K562 (cell line): ENCODE data around the gene NEURL2. TPM values are rescaled to one million over a fixed set of nuclear protein-coding genes. Genes with fewer than 3 reads are reported as not detected.
A peak's percentile ranks its signal among the peaks of the same experiment; 100 is the strongest.

ENCODE experiments used
- ATAC-seq: fragments of 200-7000 bp; cut with Tn5 transposase; 3 replicates; pipeline ENCODE4 v1.9.1; 2020; ENCODE audit warnings: moderate library complexity
- BruUV-seq: library from RNA; stranded (reverse); fragments of 400-500 nt; replicated peaks from 2 replicates; lab custom pipeline; 2021; lab: Mats Ljungman, UMichigan
- CTCF ChIA-PET: fragments of 300-600 bp; formaldehyde crosslinking; extraction: SDS; loops from one replicate; lab custom pipeline; 2021; ENCODE audit warnings: low intra/inter-chr PET ratio; lab: Yijun Ruan, JAX
- POLR2A ChIA-PET: fragments of 300-600, 350-650 bp; sonication (Branson Sonifier 250); formaldehyde crosslinking; extraction: SDS; loops from one replicate; lab custom pipeline; 2021; ENCODE audit warnings: antibody characterized with exemption, inconsistent platforms; lab: Yijun Ruan, JAX
- DNase-seq, 4 experiments: peaks; one replicate each; pipeline versions ENCODE4 v3.0.0 to v3.0.0-alpha.2; 2011 to 2018; ENCODE audit warnings: low spot score in 3 of 4, mixed read lengths in 3 of 4; ENCODE audit errors: extremely low read depth in 1 of 4
- FAIRE-seq: peaks from 2 replicates; lab custom pipeline; 2011; peaks lifted over from hg19 to GRCh38; lab: Jason Lieb, UNC
- H2AFZ ChIP-seq: 2 replicates; pipeline ENCODE4 v1.6.0; 2011; ENCODE audit warnings: low read depth, low read length, control low read depth, inconsistent platforms
- H3K27ac ChIP-seq: fragments of 200-600 bp; 3 replicates; pipeline ENCODE4 v1.8.0; 2011; ENCODE audit warnings: low read depth, mild to moderate bottlenecking, control low read depth, inconsistent platforms, low read length, moderate library complexity, mixed read lengths; ENCODE audit errors: extremely low read depth
- H3K27me3 ChIP-seq, 2 experiments: fragments of 300-600 bp in 1 of 2; 2 replicates in 1 of 2; 3 replicates in 1 of 2; pipeline versions ENCODE4 v1.6.0 to v1.8.0; 2011; ENCODE audit warnings: inconsistent platforms in 2 of 2, low read length in 2 of 2, mild to moderate bottlenecking in 1 of 2, mixed read lengths in 1 of 2, moderate library complexity in 1 of 2; ENCODE audit not compliant: control insufficient read depth in 2 of 2, insufficient read depth in 2 of 2
- H3K36me3 ChIP-seq: fragments of 300-600 bp; 3 replicates; pipeline ENCODE4 v1.8.0; 2011; ENCODE audit warnings: mild to moderate bottlenecking, low read length, inconsistent platforms; ENCODE audit not compliant: control insufficient read depth, insufficient read depth
- H3K4me1 ChIP-seq, 2 experiments: fragments of 200-600 bp in 1 of 2; replicated peaks in 1 of 2; 2 replicates in 1 of 2; 3 replicates in 1 of 2; pipeline versions ENCODE4 v1.5.1 to v1.8.0; 2011; ENCODE audit warnings: inconsistent platforms in 2 of 2, low read length in 2 of 2, mild to moderate bottlenecking in 1 of 2, mixed read lengths in 1 of 2, moderate library complexity in 1 of 2; ENCODE audit not compliant: control insufficient read depth in 2 of 2, insufficient read depth in 2 of 2
- H3K4me2 ChIP-seq: 2 replicates; pipeline ENCODE4 v1.6.1; 2011; ENCODE audit warnings: low read length, control low read depth, inconsistent platforms, mixed read lengths; ENCODE audit not compliant: insufficient read depth
- H3K4me3 ChIP-seq: fragments of 200-600 bp; sonication (generic), shearing (Covaris generic); 2 replicates; pipeline ENCODE4 v1.5.1; 2016; ENCODE audit warnings: control low read depth, inconsistent platforms
- H3K79me2 ChIP-seq: fragments of 200-600 bp; 3 replicates; pipeline ENCODE4 v1.8.0; 2011; ENCODE audit warnings: low read length, inconsistent platforms; ENCODE audit not compliant: control insufficient read depth, insufficient read depth
- H3K9ac ChIP-seq, 2 experiments: 2 replicates each; pipeline versions ENCODE4 v1.6.0 to v1.6.1; 2011; ENCODE audit warnings: low read depth in 2 of 2, low read length in 2 of 2, control low read depth in 1 of 2, inconsistent platforms in 1 of 2, mild to moderate bottlenecking in 1 of 2, mixed read lengths in 1 of 2; ENCODE audit not compliant: insufficient read depth in 1 of 2
- H3K9me1 ChIP-seq: one replicate; pipeline ENCODE4 v1.6.0; 2011; ENCODE audit warnings: inconsistent platforms, mild to moderate bottlenecking, low read length, moderate library complexity; ENCODE audit not compliant: control insufficient read depth, insufficient read depth
- H3K9me3 ChIP-seq: replicated peaks from 2 replicates; pipeline ENCODE4 v1.5.1; 2011; ENCODE audit warnings: low read depth, low read length, inconsistent platforms; ENCODE audit not compliant: control insufficient read depth, insufficient read depth
- H4K20me1 ChIP-seq: replicated peaks from 2 replicates; pipeline ENCODE4 v1.6.1; 2011; ENCODE audit warnings: low read length, inconsistent platforms, mixed read lengths; ENCODE audit not compliant: control insufficient read depth, insufficient read depth
- CBX8 ChIP-seq: fragments of 200-600 bp; sonication (generic); IDR thresholded peaks from 2 replicates; pipeline ENCODE4 v1.6.1; 2012; ENCODE audit warnings: borderline replicate concordance, mixed run types, low read depth, mild to moderate bottlenecking, moderate library complexity, mixed read lengths, low read length, control low read depth, inconsistent platforms; ENCODE audit not compliant: poor library complexity, severe bottlenecking; ENCODE audit errors: extremely low read depth
- CTBP1 ChIP-seq: fragments of 450-650 bp; IDR thresholded peaks from 2 replicates; pipeline ENCODE4 v1.6.1; 2016; ENCODE audit warnings: borderline replicate concordance
- HNRNPUL1 ChIP-seq: fragments of 200-400 bp; formaldehyde crosslinking; IDR thresholded peaks from 2 replicates; pipeline ENCODE4 v1.6.1; 2017; ENCODE audit warnings: low read length
- IFI16 ChIP-seq: fragments of 250-450 bp; sonication (Bioruptor Pico); IDR thresholded peaks from 2 replicates; pipeline ENCODE4 v2.1.2; 2022; ENCODE audit warnings: mild to moderate bottlenecking, inconsistent platforms
- JUN ChIP-seq, 2 experiments: sonication (generic) in 1 of 2; formaldehyde crosslinking in 1 of 2; IDR thresholded peaks; 2 replicates each; pipeline versions ENCODE4 v1.6.1 to v1.8.0; 2012 to 2022; ENCODE audit warnings: borderline replicate concordance in 2 of 2, mild to moderate bottlenecking in 2 of 2, improper control_type of control experiment in 1 of 2, low read depth in 1 of 2, low read length in 1 of 2, missing genetic modification reagents in 1 of 2
- L3MBTL2 ChIP-seq: fragments of 450-650 bp; IDR thresholded peaks from 2 replicates; pipeline ENCODE4 v1.6.1; 2016; ENCODE audit warnings: mild to moderate bottlenecking, moderate library complexity
- PPARD ChIP-seq: fragments of 250-450 bp; sonication (Bioruptor Pico); IDR thresholded peaks from 2 replicates; pipeline ENCODE4 v1.8.0; 2022; ENCODE audit warnings: inconsistent platforms, mild to moderate bottlenecking, moderate library complexity
- SNIP1 ChIP-seq: fragments of 450-650 bp; IDR thresholded peaks from 2 replicates; pipeline ENCODE4 v1.7.1; 2017; ENCODE audit warnings: low read depth, mild to moderate bottlenecking
- TAL1 ChIP-seq: fragments of 450-650 bp; IDR thresholded peaks from 2 replicates; pipeline ENCODE4 v1.6.1; 2016; ENCODE audit warnings: mild to moderate bottlenecking
- ZNF143 ChIP-seq: sonication (generic); formaldehyde crosslinking; IDR thresholded peaks from 2 replicates; pipeline ENCODE4 v1.9.0; 2022; ENCODE audit warnings: mild to moderate bottlenecking, missing genetic modification reagents
- ZNF830 ChIP-seq: fragments of 250-450 bp; sonication (Bioruptor Pico); IDR thresholded peaks from 2 replicates; pipeline ENCODE4 v1.5.0; 2021; ENCODE audit warnings: mild to moderate bottlenecking
- WGBS: fragments of 100-300 bp; shearing (Covaris generic); methylation state at CpG from one replicate; pipeline ENCODE4 v1.1.6; 2016; ENCODE audit warnings: low coverage, mixed read lengths; ENCODE audit not compliant: insufficient coverage; ENCODE audit errors: missing lambda C conversion rate; 5-methylcytosine and 5-hydroxymethylcytosine counted together
- in situ Hi-C: fragments of 300-500 bp; cut with MboI; formaldehyde crosslinking; loops from 4 replicates; pipeline ENCODE4 v1.15.0; 2018; ENCODE audit warnings: inconsistent platforms, mixed read lengths
- intact Hi-C: fragments of 100-400 bp; cut with micrococcal nuclease; formaldehyde crosslinking; loops from 2 replicates; pipeline ENCODE4 v1.14.2; 2022
- polyA plus RNA-seq, 8 experiments: library from polyadenylated mRNA; depleted of rRNA in 4 of 8; stranded (reverse) in 5 of 8; unstranded in 3 of 8; fragments of >200 nt; fragmentation: Nextera tagmentation in 2 of 8; fragmentation: Illumina TruSeq in 1 of 8; extraction: Ambion mirVana in 2 of 8; extraction: Trizol in 1 of 8; gene quantifications; 2 replicates each; pipeline versions ENCODE4 v1.2.1 to v1.2.3, GENCODE V29; 2011 to 2014; ENCODE audit warnings: inconsistent platforms in 1 of 8, missing spikeins in 1 of 8
- total RNA-seq, 7 experiments: library from RNA; depleted of rRNA in 6 of 7; stranded (reverse); fragments of >200 nt in 6 of 7; fragmentation: Illumina TruSeq in 2 of 7; extraction: Trizol in 2 of 7; gene quantifications; 2 replicates each; pipeline versions ENCODE4 v1.2.1 to v1.2.3, GENCODE V29; 2011 to 2021; ENCODE audit warnings: low replicate concordance in 1 of 7
- TF ChIP-seq, protein P1 (sequence below): fragments of 250-450 bp; sonication (Bioruptor Pico); IDR thresholded peaks from 2 replicates; pipeline ENCODE4 v1.5.0; 2021
- TF ChIP-seq, protein P2 (sequence below): fragments of 250-450 bp; sonication (Bioruptor Pico); IDR thresholded peaks from 2 replicates; pipeline ENCODE4 v1.5.0; 2021; ENCODE audit warnings: mild to moderate bottlenecking, moderate library complexity

The NEURL2 gene
- total and polyA plus RNA-seq, 9 of the 15 experiments (the other 6 are each of a cell fraction or from before 2014, with no cell fraction given), result 0.22 to 1.9 (median 0.50) TPM; not detected in 1

DNA sequence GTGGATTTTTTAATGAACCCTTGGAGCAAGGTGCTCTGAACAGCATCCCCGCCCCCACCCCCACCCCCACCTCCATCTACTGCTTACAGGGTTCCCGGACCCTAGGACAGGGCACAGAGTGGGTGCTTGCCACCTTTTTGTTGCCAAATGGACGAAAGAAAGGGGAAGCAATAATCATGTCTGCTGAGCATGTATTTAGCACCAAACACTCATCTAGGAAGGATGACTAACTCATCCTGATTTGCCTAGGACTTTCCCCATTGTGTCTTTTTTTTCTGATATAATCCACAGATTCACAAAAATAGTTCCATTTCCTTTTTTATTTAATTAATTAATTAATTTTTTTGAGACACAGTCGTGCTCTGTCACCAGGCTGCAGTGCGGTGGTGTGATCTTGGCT is 22.1 kb upstream of the NEURL2 start (continued):
- TF ChIP-seq, protein P1, sequence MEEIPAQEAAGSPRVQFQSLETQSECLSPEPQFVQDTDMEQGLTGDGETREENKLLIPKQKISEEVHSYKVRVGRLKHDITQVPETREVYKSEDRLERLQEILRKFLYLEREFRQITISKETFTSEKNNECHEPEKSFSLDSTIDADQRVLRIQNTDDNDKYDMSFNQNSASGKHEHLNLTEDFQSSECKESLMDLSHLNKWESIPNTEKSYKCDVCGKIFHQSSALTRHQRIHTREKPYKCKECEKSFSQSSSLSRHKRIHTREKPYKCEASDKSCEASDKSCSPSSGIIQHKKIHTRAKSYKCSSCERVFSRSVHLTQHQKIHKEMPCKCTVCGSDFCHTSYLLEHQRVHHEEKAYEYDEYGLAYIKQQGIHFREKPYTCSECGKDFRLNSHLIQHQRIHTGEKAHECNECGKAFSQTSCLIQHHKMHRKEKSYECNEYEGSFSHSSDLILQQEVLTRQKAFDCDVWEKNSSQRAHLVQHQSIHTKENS, result no peak
- TF ChIP-seq SNIP1, result no peak
- TF ChIP-seq PPARD (CRISPR knock-in tag), result no peak
- TF ChIP-seq L3MBTL2, result no peak
- no peak for TF ChIP-seq IFI16 (CRISPR knock-in tag)
- no peak for TF ChIP-seq ZNF143
- TF ChIP-seq, protein P2, sequence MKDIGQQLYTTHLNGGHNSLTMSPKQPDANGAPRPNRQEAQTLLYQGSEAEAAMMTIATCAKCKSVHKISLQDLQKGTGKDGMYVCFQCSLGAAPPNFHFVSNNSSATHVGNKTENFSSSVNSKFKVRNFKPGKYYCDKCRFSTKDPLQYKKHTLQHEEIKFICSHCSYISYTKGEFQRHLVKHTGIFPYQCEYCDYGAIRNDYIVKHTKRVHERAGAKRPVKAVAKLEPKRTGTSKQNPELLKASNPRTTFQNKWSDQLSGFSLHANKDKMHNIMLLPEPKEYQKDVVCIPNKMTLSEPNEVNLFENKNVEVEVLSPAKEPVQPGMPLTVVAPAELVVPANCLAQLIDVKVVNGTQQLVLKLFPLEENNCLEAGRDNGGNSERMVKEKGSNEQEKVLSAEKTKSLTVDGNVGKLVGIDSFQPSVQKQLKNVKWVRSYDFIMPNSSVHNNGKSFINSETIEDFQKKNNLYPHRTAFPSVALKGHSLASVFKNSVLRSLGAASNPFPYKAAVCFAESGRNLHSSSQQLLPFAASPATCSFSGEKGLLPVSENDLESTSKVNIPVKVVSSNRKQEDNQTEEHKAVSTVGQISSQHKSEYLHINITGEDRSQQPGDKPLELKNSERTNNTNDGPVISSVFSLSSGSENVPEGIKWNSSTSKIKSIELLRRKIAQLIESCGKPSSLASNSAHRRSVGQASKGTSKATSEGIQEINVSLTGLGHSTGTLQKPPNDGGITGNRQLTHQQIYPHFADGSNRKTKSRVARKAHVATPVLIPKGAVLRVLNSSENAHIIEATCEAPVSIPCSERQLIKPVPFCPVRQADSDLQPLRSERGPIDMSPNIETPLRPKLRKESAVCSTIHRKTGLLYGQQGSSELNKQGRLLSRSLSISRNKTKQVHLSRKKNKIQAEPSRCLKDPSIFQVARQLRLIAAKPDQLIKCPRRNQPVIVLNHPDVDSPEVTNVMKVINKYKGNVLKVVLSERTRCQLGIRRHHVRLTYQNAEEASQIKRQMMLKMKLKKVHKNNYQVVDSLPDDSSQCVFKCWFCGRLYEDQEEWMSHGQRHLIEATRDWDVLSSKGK, result no peak

DNA sequence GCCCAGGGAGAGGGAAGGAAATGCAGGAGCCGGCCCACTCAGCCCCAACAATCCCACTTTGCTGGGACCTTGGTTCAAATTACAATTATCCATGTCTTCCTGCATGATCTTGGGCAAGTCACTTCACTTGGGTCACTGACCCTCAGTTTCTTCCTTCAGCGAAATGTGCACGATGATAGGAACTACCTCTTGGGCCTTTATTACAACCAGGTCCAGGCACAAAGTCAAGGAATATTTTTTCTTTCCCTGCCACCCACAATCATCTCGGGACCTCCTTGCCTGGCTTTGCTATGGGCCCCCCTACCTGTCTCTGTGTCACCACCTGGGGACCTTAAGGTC is 21.3 kb upstream of the NEURL2 start:
- H3K4me1 ChIP-seq, result peaks cover 24 to 43% of the 10 kb centered on the region in 2 experiments
- H3K9me1 ChIP-seq, result no peaks in the 10 kb centered on the region
- BruUV-seq, result no TSS peak
- no peaks in the 10 kb centered on the region for H3K27me3 ChIP-seq
- in situ Hi-C loops (no loop called here), intact Hi-C loops (no loop called here)
- H3K36me3 ChIP-seq, result peaks cover 6% of the 10 kb centered on the region; the same call in 1 of the 3 replicates
- H3K4me3 ChIP-seq, result peak overlapping the region; percentile 48
- H3K9ac ChIP-seq, result peak overlapping the region; percentile 63 to 94
- ChIA-PET CTCF (no interaction called here), POLR2A (interaction anchor here (0.6 to 0.7 kb wide), 2 partner anchors 21 to 54 kb away, joined by 3 to 4 read pairs; no protein-coding TSS in a partner anchor)
- H3K4me2 ChIP-seq, result peak overlapping the region; percentile 44
- FAIRE-seq (no peak), ATAC-seq (no peak), DNase-seq (no peak)
- H3K79me2 ChIP-seq, result peaks cover 15% of the 10 kb centered on the region
- 49% methylated on average over 3 of the region's 4 CpGs for WGBS
- H3K9me3 ChIP-seq, result no peaks in the 10 kb centered on the region
- no peak overlapping the region for H3K27ac ChIP-seq
- no peaks in the 10 kb centered on the region for H4K20me1 ChIP-seq
- peak overlapping the region; percentile 92 for H2AFZ ChIP-seq
- TF ChIP-seq HNRNPUL1 (no peak), CTBP1 (no peak), CBX8 (no peak), ZNF830 (CRISPR knock-in tag) (no peak), JUN (IDR thresholded peaks at IDR 0.05; ENCODE audit: borderline replicate concordance, low read depth, low read length) (no peak), JUN (CRISPR knock-in tag; IDR thresholded peaks at IDR 0.05; ENCODE audit: borderline replicate concordance) (no peak), TAL1 (no peak)
